ENCODE measurements around the gene HECA.

GRCh38 chr6:139161817-139162284 is 27.0 kb downstream of the HECA start:
- TF ChIP-seq CTCF (IDR thresholded peaks at IDR 0.05 in 2 of 3, conservative IDR thresholded peaks at IDR 0.05 in 1 of 3; ENCODE audit: borderline replicate concordance in 1 of 3, insufficient read depth in 1 of 3, low read depth in 2 of 3, low read length in 2 of 3) (no peak), POLR2A (IDR thresholded peaks at IDR 0.05; ENCODE audit: borderline replicate concordance, extremely low read depth, insufficient read depth, insufficient read length) (no peak), JUND (IDR thresholded peaks at IDR 0.05) (no peak), REST (IDR thresholded peaks at IDR 0.05; ENCODE audit: low read depth) (no peak), POLR2AphosphoS5 (IDR thresholded peaks at IDR 0.05; ENCODE audit: low read depth, low read length) (no peak), EZH2 (IDR thresholded peaks at IDR 0.05) (no peak), CEBPB (IDR thresholded peaks at IDR 0.05; ENCODE audit: low read depth) (no peak), SP1 (IDR thresholded peaks at IDR 0.05; ENCODE audit: low read depth) (no peak)

Data from HCT116 (cell line).